HG02885 (cell line): ENCODE data around the gene ADARB1.

Source experiments
- ATAC-seq: cut with Tn5 transposase; IDR thresholded peaks from one replicate; pipeline ENCODE4 v1.9.1; 2021; ENCODE audit warnings: mild to moderate bottlenecking; ENCODE audit not compliant: unreplicated experiment, poor library complexity

Gene ADARB1

GRCh38 chr21:45213392-45213791, 139.0 kb downstream of the ADARB1 start:
- ATAC-seq: no peak

GRCh38 chr21:45215213-45215612, 140.8 kb downstream of the ADARB1 start:
- ATAC-seq: no peak

- ATAC-seq: no peak
Observed at GRCh38 chr21:45217010-45217409, 142.6 kb downstream of the ADARB1 start.

GRCh38 chr21:45219517-45219916, 145.1 kb downstream of the ADARB1 start:
- ATAC-seq: no peak

GRCh38 chr21:45220071-45220481, 145.7 kb downstream of the ADARB1 start:
- ATAC-seq: no peak

GRCh38 chr21:45220714-45221490, 146.5 kb downstream of the ADARB1 start:
- no peak for ATAC-seq

GRCh38 chr21:45222001-45222400, 147.6 kb downstream of the ADARB1 start:
- no peak for ATAC-seq

GRCh38 chr21:45223236-45224185, 149.1 kb downstream of the ADARB1 start:
- no peak for ATAC-seq

GRCh38 chr21:45224189-45224938, 150.0 kb downstream of the ADARB1 start:
- ATAC-seq: no peak

- no peak for ATAC-seq
Observed at GRCh38 chr21:45225041-45225740, 150.8 kb downstream of the ADARB1 start.

GRCh38 chr21:45225741-45226327, 151.5 kb downstream of the ADARB1 start:
- no peak for ATAC-seq

GRCh38 chr21:45226540-45227326, 152.4 kb downstream of the ADARB1 start:
- ATAC-seq: no peak

GRCh38 chr21:45227735-45228134, 153.4 kb downstream of the ADARB1 start:
- no peak for ATAC-seq

- ATAC-seq: no peak
Observed at GRCh38 chr21:45228171-45228641, 153.8 kb downstream of the ADARB1 start.

GRCh38 chr21:45228656-45229240, 154.4 kb downstream of the ADARB1 start:
- no peak for ATAC-seq

- no peak for ATAC-seq
Observed at GRCh38 chr21:45231705-45232104, 157.3 kb downstream of the ADARB1 start.

GRCh38 chr21:45234127-45234526, 159.7 kb downstream of the ADARB1 start:
- ATAC-seq: no peak

GRCh38 chr21:45234965-45235364, 160.6 kb downstream of the ADARB1 start:
- no peak for ATAC-seq
